HUES64 (cell line): ENCODE results near the gene NUDT3.
"Not testable (repeated sequence)": the region's sequence is repeated elsewhere in the genome, so short reads cannot be mapped to it uniquely, and the experiment has no call there.

Experiments used
- H3K27ac ChIP-seq: 2 replicates; pipeline ENCODE4 v1.7.0; 2013; ENCODE audit warnings: low read depth, low read length, inconsistent platforms
- H3K27me3 ChIP-seq: 2 replicates; pipeline ENCODE4 v1.6.1; 2013; ENCODE audit warnings: mild to moderate bottlenecking, low read length; ENCODE audit not compliant: insufficient read depth
- H3K36me3 ChIP-seq: 2 replicates; pipeline ENCODE4 v1.6.1; 2013; ENCODE audit warnings: mild to moderate bottlenecking, low read length; ENCODE audit not compliant: insufficient read depth
- H3K4me1 ChIP-seq: 2 replicates; pipeline ENCODE4 v1.6.1; 2013; ENCODE audit warnings: mild to moderate bottlenecking, low read length, moderate library complexity; ENCODE audit not compliant: insufficient read depth
- H3K4me3 ChIP-seq: 2 replicates; pipeline ENCODE4 v1.5.1; 2013; ENCODE audit warnings: mild to moderate bottlenecking, low read length, moderate library complexity
- H3K9ac ChIP-seq: 2 replicates; pipeline ENCODE4 v1.6.1; 2013; ENCODE audit warnings: mild to moderate bottlenecking, low read depth, low read length
- H3K9me3 ChIP-seq: 2 replicates; pipeline ENCODE4 v1.6.1; 2013; ENCODE audit warnings: low read depth, low read length; ENCODE audit not compliant: insufficient read depth
- WGBS: fragments of 150-250, 120-280 bp; methylation state at CpG from one replicate; pipeline ENCODE4 v1.1.7; 2013; ENCODE audit warnings: missing lambda C conversion rate; 5-methylcytosine and 5-hydroxymethylcytosine counted together

NUDT3 gene

DNA sequence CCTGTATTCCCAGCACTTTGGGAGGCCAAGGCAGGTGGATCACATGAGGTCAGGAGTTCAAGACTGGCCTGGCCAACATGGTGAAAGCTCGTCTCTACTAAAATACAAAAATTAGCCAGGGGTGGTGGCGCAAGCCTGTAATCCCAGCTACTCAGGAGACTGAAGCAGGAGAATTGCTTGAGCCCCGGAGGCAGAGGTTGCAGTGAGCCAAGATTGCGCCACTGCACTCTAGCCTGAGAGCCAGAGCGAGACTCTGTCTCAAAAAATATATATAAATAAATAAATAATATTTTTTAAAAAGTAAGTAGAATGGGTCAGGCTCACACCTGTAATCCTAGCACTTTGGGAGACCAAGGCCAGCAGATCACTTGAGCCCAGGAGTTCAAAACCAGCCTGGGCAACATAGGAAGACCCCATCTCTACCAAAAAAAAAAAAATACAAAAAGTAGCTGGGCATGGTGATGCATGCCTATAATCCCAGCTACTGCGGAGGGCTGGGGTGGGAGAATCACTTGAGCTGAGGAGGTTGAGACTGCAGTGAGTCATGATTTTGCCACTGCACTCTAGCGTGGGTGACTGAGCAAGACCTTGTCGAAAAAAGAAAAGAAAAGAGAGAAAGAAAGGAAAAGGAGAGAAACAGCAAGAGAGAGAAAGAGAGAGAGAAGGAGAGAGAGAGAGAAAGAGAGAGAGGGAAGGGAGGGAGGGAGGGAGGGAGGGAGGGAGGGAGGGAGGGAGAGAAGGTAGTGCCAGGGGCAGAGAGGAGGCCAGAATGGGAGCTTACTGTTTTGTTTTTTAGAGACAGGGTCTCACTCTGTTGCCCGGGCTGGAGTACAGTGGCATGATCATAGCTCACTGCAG lies 26.5 kb downstream of the NUDT3 start:
- WGBS = 93% methylated on average over 8 of the region's 9 CpGs
- H3K36me3 ChIP-seq = not testable (repeated sequence)

DNA sequence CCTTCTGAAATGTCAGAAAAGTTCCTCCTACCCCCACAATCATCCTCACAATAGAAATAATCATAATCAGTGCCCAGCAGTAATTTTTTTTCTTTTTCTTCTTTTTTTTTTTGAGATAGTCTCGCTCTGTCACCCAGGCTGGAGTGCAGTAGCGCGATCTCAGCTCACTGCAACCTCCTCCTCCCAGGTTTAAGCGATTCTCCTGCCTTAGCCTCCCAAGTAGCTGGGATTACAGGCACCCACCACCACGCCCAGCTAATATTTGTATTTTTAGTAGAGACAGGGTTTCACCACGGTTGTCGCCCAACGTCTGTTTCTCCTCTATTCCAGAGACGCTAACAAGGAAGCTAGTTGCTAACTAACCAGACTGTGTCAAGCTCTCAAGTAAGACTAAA lies 28.8 kb downstream of the NUDT3 start:
- peaks cover 14% of the 10 kb centered on the region for H3K4me1 ChIP-seq
- not testable (repeated sequence) for H3K27me3 ChIP-seq, H3K4me3 ChIP-seq, H3K9ac ChIP-seq, H3K27ac ChIP-seq, H3K36me3 ChIP-seq, H3K9me3 ChIP-seq
- 92% methylated on average over 9 of the region's 9 CpGs for WGBS

More for the DNA sequence above, 26.5 kb downstream of the NUDT3 start:
- not testable (repeated sequence) for H3K9ac ChIP-seq, H3K4me3 ChIP-seq, H3K9me3 ChIP-seq, H3K27ac ChIP-seq, H3K27me3 ChIP-seq
- peaks cover 12% of the 10 kb centered on the region for H3K4me1 ChIP-seq

GRCh38 chr6:34362909-34363680 lies 29.4 kb downstream of the NUDT3 start:
- Histone ChIP-seq H3K36me3 (no peaks in the 10 kb centered on the region), H3K9ac (no peak overlapping the region), H3K27me3 (no peaks in the 10 kb centered on the region), H3K9me3 (no peaks in the 10 kb centered on the region), H3K27ac (no peak overlapping the region), H3K4me1 (peaks cover 16% of the 10 kb centered on the region), H3K4me3 (no peak overlapping the region)
- 66% methylated on average over 7 of the region's 7 CpGs for WGBS

- no peak overlapping the region for H3K9ac ChIP-seq
- H3K27ac ChIP-seq = no peak overlapping the region
- 91% methylated on average over 1 of the region's 1 CpG for WGBS
- no peaks in the 10 kb centered on the region for H3K27me3 ChIP-seq
- H3K36me3 ChIP-seq = no peaks in the 10 kb centered on the region
- H3K9me3 ChIP-seq = no peaks in the 10 kb centered on the region
- H3K4me3 ChIP-seq = no peak overlapping the region
- H3K4me1 ChIP-seq = peaks cover 16% of the 10 kb centered on the region
Measured at GRCh38 chr6:34362176-34362575, 30.3 kb downstream of the NUDT3 start.

DNA sequence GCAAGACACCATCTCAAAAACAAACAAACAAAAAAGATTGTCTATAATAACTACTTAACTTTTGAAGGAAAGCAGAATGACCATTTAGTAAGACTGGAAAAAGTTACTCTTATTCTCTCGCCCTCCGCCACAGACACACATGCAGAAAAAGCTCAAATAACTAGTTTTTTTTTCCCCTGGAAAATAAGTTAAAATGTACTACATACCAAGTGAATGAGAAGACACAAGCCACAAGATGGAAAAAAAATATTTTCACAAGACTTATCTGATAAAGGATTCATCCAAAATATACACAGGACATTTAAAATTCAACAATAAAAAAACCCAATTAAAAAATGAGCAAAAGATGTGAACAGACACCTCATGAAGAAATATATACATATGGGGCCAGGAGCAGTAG lies 31.9 kb downstream of the NUDT3 start:
- Histone ChIP-seq H3K9ac (no peak overlapping the region), H3K27me3 (no peaks in the 10 kb centered on the region), H3K9me3 (no peaks in the 10 kb centered on the region), H3K4me1 (peaks cover 19% of the 10 kb centered on the region), H3K36me3 (no peaks in the 10 kb centered on the region), H3K27ac (no peak overlapping the region), H3K4me3 (no peak overlapping the region)
- WGBS = 100% methylated on average over 2 of the region's 2 CpGs

DNA sequence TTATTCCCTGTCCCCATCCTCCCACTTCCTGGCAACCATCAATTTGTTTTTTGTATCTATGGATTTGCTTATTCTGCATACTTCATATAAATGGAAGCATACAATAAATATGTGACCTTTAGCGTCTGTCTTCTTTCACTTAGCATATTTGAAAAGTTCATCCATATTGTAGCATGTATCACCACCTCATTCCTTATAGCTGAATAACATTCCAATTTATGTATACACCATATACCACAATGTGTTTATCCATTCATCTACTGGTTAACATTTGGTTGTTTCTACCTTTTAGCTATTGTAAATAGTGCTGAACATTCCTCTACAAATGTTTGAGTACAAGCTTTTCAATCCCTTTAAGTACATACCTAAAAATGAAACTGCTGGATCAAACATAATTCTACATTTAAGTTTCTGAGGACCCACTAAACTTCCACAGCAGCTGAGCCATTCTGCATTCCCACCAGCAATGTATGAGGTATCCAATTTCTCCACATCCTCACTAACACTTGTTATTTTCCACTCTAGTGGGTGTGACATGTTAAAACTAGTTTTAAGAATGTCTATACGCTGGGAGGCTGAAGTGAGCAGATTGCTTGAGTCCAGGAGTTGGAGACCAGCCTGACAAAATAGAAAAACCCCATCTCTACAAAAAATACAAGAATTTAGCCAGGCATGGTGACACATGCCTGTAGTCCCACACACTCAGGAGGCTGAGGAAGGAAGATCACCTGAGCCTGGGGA lies 32.9 kb downstream of the NUDT3 start:
- Histone ChIP-seq H3K36me3 (no peaks in the 10 kb centered on the region), H3K9ac (no peak overlapping the region), H3K27ac (no peak overlapping the region), H3K4me1 (peaks cover 19% of the 10 kb centered on the region), H3K27me3 (no peaks in the 10 kb centered on the region), H3K9me3 (no peaks in the 10 kb centered on the region), H3K4me3 (no peak overlapping the region)
- WGBS = 98% methylated on average over 2 of the region's 2 CpGs

GRCh38 chr6:34358389-34358905 lies 34.0 kb downstream of the NUDT3 start:
- H3K36me3 ChIP-seq = no peaks in the 10 kb centered on the region
- H3K27ac ChIP-seq = no peak overlapping the region
- peaks cover 18% of the 10 kb centered on the region for H3K4me1 ChIP-seq
- no peak overlapping the region for H3K9ac ChIP-seq
- no peaks in the 10 kb centered on the region for H3K27me3 ChIP-seq
- H3K4me3 ChIP-seq = no peak overlapping the region
- 94% methylated on average over 3 of the region's 3 CpGs for WGBS
- no peaks in the 10 kb centered on the region for H3K9me3 ChIP-seq

- Histone ChIP-seq H3K27me3 (no peaks in the 10 kb centered on the region), H3K9me3 (no peaks in the 10 kb centered on the region), H3K36me3 (no peaks in the 10 kb centered on the region), H3K4me3 (no peak overlapping the region), H3K27ac (no peak overlapping the region), H3K9ac (no peak overlapping the region), H3K4me1 (peaks cover 13% of the 10 kb centered on the region)
- WGBS = 75% methylated on average over 1 of the region's 1 CpG
Measured at GRCh38 chr6:34357937-34358336, 34.5 kb downstream of the NUDT3 start.

DNA sequence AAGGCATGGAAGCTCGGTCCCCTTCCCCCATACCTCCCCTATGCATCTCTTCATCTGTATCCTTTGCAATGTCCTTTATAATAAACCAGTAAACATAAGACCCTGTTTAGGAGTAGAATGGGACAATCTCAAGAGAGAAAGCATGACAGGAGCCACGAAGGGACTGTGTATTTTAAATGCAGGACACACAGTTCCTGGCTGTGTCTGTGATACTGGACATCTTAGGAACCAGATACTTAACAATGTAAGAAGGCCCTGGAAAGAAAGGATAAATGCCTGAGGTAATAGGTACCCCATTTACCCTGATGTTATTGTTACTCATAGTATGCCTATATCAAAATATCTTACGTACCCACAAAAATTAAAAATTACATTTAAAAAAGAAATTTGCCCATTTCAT lies 36.6 kb downstream of the NUDT3 start:
- peaks cover 8% of the 10 kb centered on the region for H3K4me1 ChIP-seq
- no peaks in the 10 kb centered on the region for H3K36me3 ChIP-seq
- 82% methylated on average over 2 of the region's 3 CpGs for WGBS
- H3K9me3 ChIP-seq = no peaks in the 10 kb centered on the region
- no peaks in the 10 kb centered on the region for H3K27me3 ChIP-seq
- H3K9ac ChIP-seq = no peak overlapping the region
- no peak overlapping the region for H3K27ac ChIP-seq
- H3K4me3 ChIP-seq = no peak overlapping the region

- not testable (repeated sequence) for H3K4me3 ChIP-seq, H3K27ac ChIP-seq, H3K4me1 ChIP-seq, H3K27me3 ChIP-seq, H3K9me3 ChIP-seq, H3K9ac ChIP-seq, H3K36me3 ChIP-seq
- 93% methylated on average over 6 of the region's 6 CpGs for WGBS
Measured at GRCh38 chr6:34354230-34354629, 38.2 kb downstream of the NUDT3 start.

DNA sequence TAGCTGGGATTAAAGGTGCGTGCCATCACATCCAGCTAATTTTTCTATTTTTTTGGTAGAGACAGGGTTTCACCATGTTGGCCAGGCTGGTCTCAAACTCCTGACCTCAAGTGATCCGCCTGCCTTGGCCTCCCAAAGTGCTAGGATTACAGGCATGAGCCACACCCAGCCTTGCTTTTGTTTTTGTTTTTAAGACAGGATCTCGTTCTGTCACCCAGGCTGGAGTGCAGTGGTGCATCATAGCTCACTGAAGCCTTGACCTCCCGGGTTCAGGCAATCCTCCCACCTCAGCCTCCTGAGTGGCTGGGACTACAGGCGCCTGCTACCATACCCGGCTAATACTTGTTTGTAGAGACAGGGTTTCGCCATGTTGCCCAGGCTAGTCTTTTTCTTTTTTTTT lies 38.9 kb downstream of the NUDT3 start:
- H3K9me3 ChIP-seq, H3K9ac ChIP-seq, H3K4me1 ChIP-seq, H3K4me3 ChIP-seq, H3K36me3 ChIP-seq, H3K27me3 ChIP-seq, H3K27ac ChIP-seq: not testable (repeated sequence)
- 92% methylated on average over 7 of the region's 7 CpGs for WGBS
